Measurements from ENCODE around the gene DCST2. TPM values are rescaled to one million over a fixed set of nuclear protein-coding genes. Genes with fewer than 3 reads are reported as not detected.
A peak's percentile ranks its signal among the peaks of the same experiment; 100 is the strongest.
"Not testable (repeated sequence)": the region's sequence is repeated elsewhere in the genome, so short reads cannot be mapped to it uniquely, and the experiment has no call there.

Gene DCST2
- total RNA-seq, 1 experiment from 2014 or later: 0.31 TPM

GRCh38 chr1:155003766-155004351 is 29.7 kb downstream of the DCST2 start:
- in situ Hi-C loops (cut with HindIII; ENCODE audit: low sequenced_read_pairs): no loop called here
- DNase-seq (ENCODE audit: low spot score): peak; percentile 57

- in situ Hi-C loops (cut with HindIII; ENCODE audit: low sequenced_read_pairs): no loop called here
- DNase-seq (ENCODE audit: low spot score): peak; percentile 56
These were observed 30.3 kb downstream of the DCST2 start for GRCh38 chr1:155003227-155003765.

- DNase-seq (ENCODE audit: low spot score): no peak
- in situ Hi-C loops (cut with HindIII; ENCODE audit: low sequenced_read_pairs): no loop called here
These were observed 30.9 kb downstream of the DCST2 start, which contains the start of gene ZBTB7B for GRCh38 chr1:155002464-155003226. Gene ZBTB7B, plus strand, starts transcription at chr1:155002802. Its CDS starts 11,859 bp downstream, at chr1:155014661.

GRCh38 chr1:155001675-155002463 is 31.7 kb downstream of the DCST2 start:
- in situ Hi-C loops (cut with HindIII; ENCODE audit: low sequenced_read_pairs): no loop called here
- peak; percentile 100 for DNase-seq (ENCODE audit: low spot score)

GRCh38 chr1:155001425-155001674 is 32.2 kb downstream of the DCST2 start:
- in situ Hi-C loops (cut with HindIII; ENCODE audit: low sequenced_read_pairs): no loop called here
- DNase-seq (ENCODE audit: low spot score): no peak

GRCh38 chr1:155000726-155001424 is 32.7 kb downstream of the DCST2 start:
- DNase-seq (ENCODE audit: low spot score): peak; percentile 88
- in situ Hi-C loops (cut with HindIII; ENCODE audit: low sequenced_read_pairs): no loop called here

- DNase-seq (ENCODE audit: low spot score): peak; percentile 45
- in situ Hi-C loops (cut with HindIII; ENCODE audit: low sequenced_read_pairs): no loop called here
These were observed 33.2 kb downstream of the DCST2 start for GRCh38 chr1:155000411-155000725.

GRCh38 chr1:154999571-155000410 is 33.8 kb downstream of the DCST2 start:
- peak; percentile 59 for DNase-seq (ENCODE audit: low spot score)
- in situ Hi-C loops (cut with HindIII; ENCODE audit: low sequenced_read_pairs): no loop called here

- peak; percentile 83 for DNase-seq (ENCODE audit: low spot score)
- in situ Hi-C loops (cut with HindIII; ENCODE audit: low sequenced_read_pairs): no loop called here
These were observed 34.6 kb downstream of the DCST2 start for GRCh38 chr1:154998818-154999570.

GRCh38 chr1:154998201-154998780 is 35.3 kb downstream of the DCST2 start:
- DNase-seq (ENCODE audit: low spot score): no peak
- in situ Hi-C loops (cut with HindIII; ENCODE audit: low sequenced_read_pairs): no loop called here

GRCh38 chr1:154996966-154997701 is 36.4 kb downstream of the DCST2 start:
- in situ Hi-C loops (cut with HindIII; ENCODE audit: low sequenced_read_pairs): no loop called here
- no peak for DNase-seq (ENCODE audit: low spot score)

GRCh38 chr1:154995301-154995983 is 38.1 kb downstream of the DCST2 start:
- in situ Hi-C loops (cut with HindIII; ENCODE audit: low sequenced_read_pairs); DNase-seq (ENCODE audit: low spot score): not testable (repeated sequence)

- no peak for DNase-seq (ENCODE audit: low spot score)
- in situ Hi-C loops (cut with HindIII; ENCODE audit: low sequenced_read_pairs): no loop called here
These were observed 39.0 kb downstream of the DCST2 start for GRCh38 chr1:154994591-154994990.

- no peak for DNase-seq (ENCODE audit: low spot score)
- in situ Hi-C loops (cut with HindIII; ENCODE audit: low sequenced_read_pairs): no loop called here
These were observed 39.4 kb downstream of the DCST2 start for GRCh38 chr1:154994269-154994587.

GRCh38 chr1:154993572-154994268 is 39.9 kb downstream of the DCST2 start, which contains the start of gene LENEP:
Gene LENEP, plus strand, starts transcription at chr1:154993586. Its CDS starts 22 bp downstream, at chr1:154993608.
- DNase-seq (ENCODE audit: low spot score): no peak
- in situ Hi-C loops (cut with HindIII; ENCODE audit: low sequenced_read_pairs): no loop called here

All from G401 (cell line).